Activated T-helper 1 cell treated with anti-CD3 and anti-CD28 coated beads, Interleukin-2, amount 50 U/mL, for 16 hours (primary cell): Measurements from ENCODE around the gene CACNA1B.

Source experiments
- DNase-seq, 2 donors: peaks; one replicate each; pipeline ENCODE4 v3.0.0-alpha.2; 2020; ENCODE audit warnings: low read depth in 1 of 2, low spot score in 1 of 2

Gene CACNA1B

GRCh38 chr9:137918331-137919094, 40.9 kb downstream of the CACNA1B start:
- no peak for DNase-seq

GRCh38 chr9:137919095-137919465, 41.5 kb downstream of the CACNA1B start:
- no peak for DNase-seq

GRCh38 chr9:137919649-137920141, 42.1 kb downstream of the CACNA1B start:
- DNase-seq = no peak

GRCh38 chr9:137920753-137921152, 43.2 kb downstream of the CACNA1B start:
- DNase-seq = no peak

- DNase-seq = no peak
Observed at GRCh38 chr9:137924169-137924568, 46.6 kb downstream of the CACNA1B start.

GRCh38 chr9:137924761-137925369, 47.3 kb downstream of the CACNA1B start:
- DNase-seq = no peak

GRCh38 chr9:137943655-137944054, 66.1 kb downstream of the CACNA1B start:
- no peak for DNase-seq

GRCh38 chr9:137945581-137945980, 68.0 kb downstream of the CACNA1B start:
- DNase-seq = no peak

- DNase-seq = no peak
Observed at GRCh38 chr9:137946993-137947392, 69.4 kb downstream of the CACNA1B start.

- no peak for DNase-seq
Observed at GRCh38 chr9:137948642-137949041, 71.1 kb downstream of the CACNA1B start.

GRCh38 chr9:137949260-137949659, 71.7 kb downstream of the CACNA1B start:
- DNase-seq = no peak

GRCh38 chr9:137951107-137951506, 73.5 kb downstream of the CACNA1B start:
- DNase-seq = no peak

- DNase-seq = no peak
Observed at GRCh38 chr9:137951597-137952490, 74.3 kb downstream of the CACNA1B start.

- DNase-seq = no peak
Observed at GRCh38 chr9:137952976-137953666, 75.5 kb downstream of the CACNA1B start.

- no peak for DNase-seq
Observed at GRCh38 chr9:137953683-137954438, 76.3 kb downstream of the CACNA1B start.

GRCh38 chr9:137955224-137955570, 77.6 kb downstream of the CACNA1B start:
- DNase-seq = no peak

- DNase-seq = no peak
Observed at GRCh38 chr9:137955586-137955985, 78.0 kb downstream of the CACNA1B start.

- DNase-seq = no peak
Observed at GRCh38 chr9:137956039-137956438, 78.5 kb downstream of the CACNA1B start.

GRCh38 chr9:137956688-137957385, 79.3 kb downstream of the CACNA1B start:
- no peak for DNase-seq
